Adrenal gland (tissue), 5 donors: ENCODE measurements around the gene CDCA4.
"Not testable (repeated sequence)": the region's sequence is repeated elsewhere in the genome, so short reads cannot be mapped to it uniquely, and the experiment has no call there.

Experiments
- CTCF ChIP-seq, 6 experiments: fragments of 450-650 bp in 4 of 6; fragments of 200-600 bp in 2 of 6; sonication (generic) in 1 of 6; IDR thresholded peaks; 1 replicate in 5 of 6; 2 replicates in 1 of 6; pipeline versions ENCODE4 v1.5.1 to v1.8.0; 2016 to 2021; ENCODE audit warnings: antibody characterized with exemption in 6 of 6, mild to moderate bottlenecking in 2 of 6, moderate library complexity in 1 of 6
- POLR2A ChIP-seq, 2 donors: fragments of 450-650 bp; IDR thresholded peaks; one replicate each; pipeline ENCODE4 v1.6.1; 2017; ENCODE audit warnings: antibody characterized with exemption in 2 of 2, mild to moderate bottlenecking in 2 of 2, moderate library complexity in 1 of 2
- donor health status: DM: no; HTN: no; CAD: no.

- TF ChIP-seq CTCF, POLR2A (IDR thresholded peaks at IDR 0.05): not testable (repeated sequence)
These were observed 42.6 kb upstream of the CDCA4 start for GRCh38 chr14:105063506-105063905.
